Activated CD4-positive, alpha-beta T cell treated with anti-CD3 and anti-CD28 coated beads, Interleukin-2, amount 50 U/mL, for 16 hours (primary cell): ENCODE measurements around the gene PFN1.
A peak's percentile ranks its signal among the peaks of the same experiment; 100 is the strongest.
"Not testable (repeated sequence)": the region's sequence is repeated elsewhere in the genome, so short reads cannot be mapped to it uniquely, and the experiment has no call there.

Experiments
- DNase-seq: peaks from one replicate; pipeline ENCODE4 v3.0.0-alpha.2; 2020

The PFN1 gene

GRCh38 chr17:4945176-4945943 is 3.0 kb downstream of the PFN1 start:
- DNase-seq = peak; percentile 93

DNA sequence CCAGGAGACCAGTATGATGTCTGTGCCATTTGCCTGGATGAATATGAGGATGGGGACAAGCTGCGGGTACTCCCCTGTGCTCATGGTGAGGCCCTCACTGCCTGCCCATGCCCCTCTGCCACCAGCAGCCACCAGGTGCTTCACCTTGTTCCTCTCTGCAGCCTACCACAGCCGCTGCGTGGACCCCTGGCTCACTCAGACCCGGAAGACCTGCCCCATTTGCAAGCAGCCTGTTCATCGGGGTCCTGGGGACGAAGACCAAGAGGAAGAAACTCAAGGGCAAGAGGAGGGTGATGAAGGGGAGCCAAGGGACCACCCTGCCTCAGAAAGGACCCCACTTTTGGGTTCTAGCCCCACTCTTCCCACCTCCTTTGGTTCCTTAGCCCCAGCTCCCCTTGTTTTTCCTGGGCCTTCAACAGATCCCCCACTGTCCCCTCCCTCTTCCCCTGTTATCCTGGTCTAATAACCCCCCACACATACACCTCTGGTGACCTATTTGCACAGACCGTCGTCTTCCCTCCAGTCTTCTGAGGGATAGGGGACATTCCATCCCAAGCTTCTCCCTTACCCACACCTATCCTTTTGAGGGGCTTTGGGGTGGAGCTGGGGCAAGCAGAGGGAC is 3.7 kb downstream of the PFN1 start:
- DNase-seq = peak; percentile 43

GRCh38 chr17:4944163-4944553 is 4.2 kb downstream of the PFN1 start:
- DNase-seq = peak; percentile 85

GRCh38 chr17:4942760-4943508 is 5.4 kb downstream of the PFN1 start:
- no peak for DNase-seq

- DNase-seq = no peak
Measured at GRCh38 chr17:4941319-4941610, 7.1 kb downstream of the PFN1 start.

GRCh38 chr17:4940555-4941318 is 7.6 kb downstream of the PFN1 start:
- DNase-seq = peak; percentile 62

GRCh38 chr17:4939796-4940554 is 8.4 kb downstream of the PFN1 start, which contains the start of the genes RNF167 and SLC25A11:
Gene RNF167 (plus strand): TSS chr17:4940268. CDS start chr17:4940910, 642 bp downstream.
Gene SLC25A11 (minus strand): TSS chr17:4940046. CDS start chr17:4939910, 136 bp downstream.
- peak; percentile 99 for DNase-seq

- DNase-seq = no peak
Measured at GRCh38 chr17:4939546-4939795, 8.9 kb downstream of the PFN1 start.

DNA sequence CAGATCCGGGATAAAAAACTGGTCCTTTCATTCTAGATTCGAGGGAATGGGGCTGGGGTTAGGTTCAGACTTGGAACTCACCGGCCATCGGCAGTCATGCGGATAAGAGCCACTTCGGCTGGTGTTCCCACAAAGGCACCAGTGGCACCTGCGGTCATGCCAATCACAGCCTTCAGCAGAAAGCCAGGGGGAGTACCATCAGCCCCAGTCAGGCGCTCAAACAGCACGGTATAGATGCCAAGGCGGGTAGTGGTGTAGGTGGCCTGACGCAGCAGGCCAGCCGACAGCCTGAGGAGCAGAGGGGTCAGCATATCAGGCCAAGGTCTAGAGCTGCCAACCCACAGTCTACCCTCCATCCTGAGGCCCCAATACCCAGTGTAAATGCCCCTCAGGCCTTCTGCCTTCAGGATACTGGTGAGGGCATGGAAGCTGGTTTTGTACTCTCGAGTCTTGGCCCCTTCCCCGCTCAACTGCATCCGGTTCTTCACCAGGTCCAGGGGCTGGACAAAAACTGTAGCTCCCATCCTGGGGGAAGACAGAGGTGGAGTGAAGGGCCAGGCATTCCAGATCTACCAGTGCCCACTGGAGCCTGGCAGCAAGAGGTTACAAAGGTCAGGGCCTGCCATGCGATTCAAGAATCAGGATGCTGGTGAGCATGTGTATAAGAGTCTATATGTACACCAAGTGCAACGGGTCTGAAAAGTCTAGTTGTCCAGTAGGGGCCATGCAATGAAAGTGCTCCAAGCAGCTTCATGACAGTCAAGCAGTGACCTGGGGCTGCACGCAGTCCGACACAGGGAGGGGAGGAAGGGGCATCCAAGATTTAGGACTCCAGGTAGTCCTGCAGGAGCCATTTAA is 9.4 kb downstream of the PFN1 start:
- DNase-seq = no peak

DNA sequence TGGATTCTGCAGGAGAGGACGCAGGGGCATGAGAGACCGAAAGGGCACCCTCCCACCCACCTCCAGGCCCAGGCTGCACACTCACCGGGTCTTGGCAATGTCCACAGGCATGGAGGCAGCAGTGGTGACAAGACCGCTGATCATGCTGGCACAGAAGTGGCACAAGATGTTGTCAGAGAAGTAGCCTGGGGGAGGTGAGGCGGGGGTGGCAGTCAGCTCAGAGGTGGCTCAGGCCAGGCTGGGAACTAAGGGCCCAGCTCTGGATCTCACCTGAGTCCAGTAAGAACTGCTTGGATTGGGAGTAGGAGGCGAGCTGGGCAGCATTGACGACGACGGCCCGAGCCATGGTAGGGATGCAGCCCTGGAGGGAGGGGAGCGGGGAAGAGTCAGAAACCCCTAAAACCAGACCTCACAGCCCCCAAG is 10.2 kb downstream of the PFN1 start:
- DNase-seq = no peak

- no peak for DNase-seq
Measured at GRCh38 chr17:4937553-4937952, 10.8 kb downstream of the PFN1 start.

DNA sequence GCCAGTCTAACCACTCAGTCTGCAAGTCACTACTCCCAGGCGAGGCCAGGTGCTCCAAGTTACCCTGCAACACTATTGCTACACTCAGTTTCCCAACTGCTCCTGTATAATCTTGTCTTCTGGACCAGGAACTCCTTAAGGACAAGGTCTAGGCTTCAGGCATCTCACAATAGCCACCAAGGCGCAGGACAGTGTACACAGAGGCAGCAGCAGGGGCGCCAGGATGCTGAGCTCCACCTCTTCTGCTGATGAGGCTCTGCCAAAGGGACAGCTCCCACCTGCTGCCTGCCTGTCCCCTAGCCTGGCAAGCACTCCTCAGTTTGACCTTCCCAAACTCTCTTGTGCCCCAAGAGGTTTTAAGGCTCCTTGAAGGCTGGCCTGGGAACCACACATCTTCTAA is 11.9 kb downstream of the PFN1 start:
- DNase-seq = no peak

- DNase-seq = no peak
Measured at GRCh38 chr17:4935650-4936049, 12.7 kb downstream of the PFN1 start.

GRCh38 chr17:4934173-4934979 is 14.0 kb downstream of the PFN1 start:
- DNase-seq = peak; percentile 25

DNA sequence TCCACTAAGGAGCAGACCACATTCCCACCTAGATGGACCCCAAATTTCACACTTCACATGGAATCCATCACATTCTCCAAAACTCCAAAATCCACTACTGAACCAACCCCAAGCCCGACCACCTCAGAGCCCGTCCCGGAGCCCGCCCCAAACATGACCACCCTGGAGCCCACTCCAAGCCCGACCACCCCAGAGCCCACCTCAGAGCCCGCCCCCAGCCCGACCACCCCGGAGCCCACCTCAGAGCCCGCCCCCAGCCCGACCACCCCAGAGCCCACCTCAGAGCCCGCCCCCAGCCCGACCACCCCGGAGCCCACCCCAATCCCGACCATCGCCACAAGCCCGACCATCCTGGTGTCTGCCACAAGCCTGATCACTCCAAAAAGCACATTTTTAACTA is 14.7 kb downstream of the PFN1 start:
- DNase-seq = no peak

- DNase-seq = no peak
Measured at GRCh38 chr17:4932756-4933155, 15.6 kb downstream of the PFN1 start.

GRCh38 chr17:4931963-4932362 is 16.4 kb downstream of the PFN1 start, which contains the start of gene GP1BA:
Gene GP1BA (plus strand): TSS chr17:4932277. CDS start chr17:4932605, 328 bp downstream.
- DNase-seq = no peak

- DNase-seq = no peak
Measured at GRCh38 chr17:4928881-4929280, 19.4 kb downstream of the PFN1 start.

DNA sequence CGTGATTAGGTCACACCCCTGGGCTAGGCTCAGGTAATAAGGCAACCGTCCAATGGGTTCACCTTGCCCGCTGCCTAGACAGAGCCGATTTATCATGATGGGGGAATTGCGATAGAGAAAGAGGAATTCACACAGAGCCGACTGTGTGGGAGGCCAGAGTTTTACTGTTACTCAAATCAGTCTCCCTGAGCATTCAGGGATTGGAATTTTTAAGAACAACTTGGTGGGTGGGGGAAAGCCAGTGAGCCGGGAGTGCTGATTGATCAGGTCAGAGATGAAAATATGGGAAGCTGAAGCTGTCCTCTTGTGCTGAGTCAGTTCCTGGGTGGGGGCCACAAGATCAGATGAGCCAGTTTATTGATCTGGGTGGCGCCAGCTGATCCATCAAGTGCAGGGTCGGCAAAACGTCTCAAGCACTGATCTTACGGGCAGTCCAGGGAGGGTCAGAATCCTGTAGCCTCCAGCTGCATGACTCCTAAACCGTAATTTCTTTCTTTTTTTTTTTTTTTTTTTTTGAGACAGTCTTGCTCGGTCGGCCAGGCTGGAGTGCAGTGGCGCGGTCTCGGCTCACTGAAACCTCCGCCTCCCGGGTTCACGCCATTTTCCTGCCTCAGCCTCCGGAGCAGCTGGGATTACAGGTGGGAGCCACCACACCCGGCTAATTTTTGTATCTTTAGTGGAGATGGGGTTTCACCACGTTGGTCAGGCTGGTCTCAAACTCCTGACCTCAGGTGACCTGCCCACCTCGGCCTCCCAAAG is 21.6 kb downstream of the PFN1 start:
- DNase-seq = not testable (repeated sequence)

DNA sequence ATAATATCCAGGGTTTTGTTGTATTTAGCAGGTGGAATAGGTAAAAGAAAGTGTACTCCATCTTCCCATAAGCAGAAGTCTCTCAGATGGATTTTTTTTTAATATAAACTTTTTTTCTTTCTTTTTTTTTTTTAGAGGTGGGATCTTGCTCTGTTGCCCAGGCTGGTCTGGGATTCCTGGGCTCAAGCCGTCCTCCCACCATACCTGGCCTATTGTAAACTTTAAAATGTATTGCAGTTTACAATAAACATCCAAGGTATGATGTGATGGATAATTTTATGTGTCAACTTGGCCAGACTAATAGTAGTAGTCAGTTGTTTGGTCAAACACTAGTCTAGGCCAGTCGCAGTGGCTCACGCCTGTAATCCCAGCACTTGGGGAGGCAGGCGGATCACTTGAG is 27.0 kb downstream of the PFN1 start:
- no peak for DNase-seq
